AG04449 (cell line): ENCODE measurements around the gene PSMA7.

Source experiments
- CTCF ChIA-PET: fragments of 350-600 bp; formaldehyde crosslinking; extraction: SDS; loops from one replicate; lab custom pipeline; 2021; ENCODE audit warnings: antibody characterized with exemption; lab: Yijun Ruan, JAX
- POLR2A ChIA-PET: fragments of 400-600, 350-600 bp; formaldehyde crosslinking; extraction: SDS; loops from one replicate; lab custom pipeline; 2020; ENCODE audit warnings: antibody characterized with exemption, inconsistent platforms; lab: Yijun Ruan, JAX
- DNase-seq: peaks from one replicate; pipeline ENCODE4 v3.0.0-alpha.2; 2010; ENCODE audit warnings: low read depth, low spot score
- H3K4me3 ChIP-seq: 2 replicates; pipeline ENCODE4 v1.5.1; 2011; ENCODE audit warnings: low read depth, mild to moderate bottlenecking, control low read depth, low read length
- CTCF ChIP-seq: IDR thresholded peaks from one replicate; pipeline ENCODE4 v1.5.1; 2011; ENCODE audit warnings: mild to moderate bottlenecking, moderate library complexity, low read length, control low read depth, inconsistent platforms; ENCODE audit not compliant: insufficient read depth; ENCODE audit errors: missing control alignments

PSMA7 gene

GRCh38 chr20:62096421-62097380 is 46.5 kb downstream of the PSMA7 start:
- TF ChIP-seq CTCF = no peak
- H3K4me3 ChIP-seq = no peak overlapping the region

GRCh38 chr20:62089393-62089792 is 53.8 kb downstream of the PSMA7 start:
- TF ChIP-seq CTCF = no peak
- H3K4me3 ChIP-seq = no peak overlapping the region
- ChIA-PET CTCF (interaction anchor here (1.0 kb wide), 1 partner anchor 78 kb away, joined by 4 read pairs; no protein-coding TSS in a partner anchor), POLR2A (no interaction called here)
- no peak for DNase-seq

More at GRCh38 chr20:62096421-62097380, 46.5 kb downstream of the PSMA7 start:
- POLR2A ChIA-PET = no interaction called here
- CTCF ChIA-PET = no interaction called here
- DNase-seq = no peak

GRCh38 chr20:62088258-62089127 is 54.7 kb downstream of the PSMA7 start:
- TF ChIP-seq CTCF = no peak
- CTCF ChIA-PET = no interaction called here
- POLR2A ChIA-PET = interaction anchor here (0.9 kb wide), 1 partner anchor 33 kb away, joined by 3 read pairs; no protein-coding TSS in a partner anchor
- no peak overlapping the region for H3K4me3 ChIP-seq
- DNase-seq = no peak

GRCh38 chr20:62087632-62088031 is 55.6 kb downstream of the PSMA7 start:
- DNase-seq = no peak
- H3K4me3 ChIP-seq = no peak overlapping the region
- ChIA-PET POLR2A (no interaction called here), CTCF (no interaction called here)
- TF ChIP-seq CTCF = no peak

GRCh38 chr20:62087227-62087626 is 56.0 kb downstream of the PSMA7 start:
- no peak overlapping the region for H3K4me3 ChIP-seq
- CTCF ChIA-PET = no interaction called here
- DNase-seq = no peak
- TF ChIP-seq CTCF = no peak
- POLR2A ChIA-PET = no interaction called here
